ENCODE data around the gene HDLBP.

The HDLBP gene

GRCh38 chr2:241263061-241263460, 52.4 kb downstream of the HDLBP start:
- H3K4me3 ChIP-seq (replicated peaks; ENCODE audit: low read depth, low read length): no peak overlapping the region
- TF ChIP-seq CTCF (IDR thresholded peaks at IDR 0.05; ENCODE audit: low read length, missing control alignments): no peak
- no peak for DNase-seq (ENCODE audit: low read depth)

GRCh38 chr2:241261628-241262027, 53.8 kb downstream of the HDLBP start:
- no peak for DNase-seq (ENCODE audit: low read depth)
- no peak overlapping the region for H3K4me3 ChIP-seq (replicated peaks; ENCODE audit: low read depth, low read length)
- no peak for TF ChIP-seq CTCF (IDR thresholded peaks at IDR 0.05; ENCODE audit: low read length, missing control alignments)

GRCh38 chr2:241260911-241261310, 54.6 kb downstream of the HDLBP start:
- DNase-seq (ENCODE audit: low read depth): no peak
- TF ChIP-seq CTCF (IDR thresholded peaks at IDR 0.05; ENCODE audit: low read length, missing control alignments): no peak
- no peak overlapping the region for H3K4me3 ChIP-seq (replicated peaks; ENCODE audit: low read depth, low read length)

- no peak for TF ChIP-seq CTCF (IDR thresholded peaks at IDR 0.05; ENCODE audit: low read length, missing control alignments)
- no peak for DNase-seq (ENCODE audit: low read depth)
- H3K4me3 ChIP-seq (replicated peaks; ENCODE audit: low read depth, low read length): no peak overlapping the region
Observed at GRCh38 chr2:241258505-241259280, 56.8 kb downstream of the HDLBP start.

- TF ChIP-seq CTCF (IDR thresholded peaks at IDR 0.05; ENCODE audit: low read length, missing control alignments): peak; percentile 22
- H3K4me3 ChIP-seq (replicated peaks; ENCODE audit: low read depth, low read length): no peak overlapping the region
- peak; percentile 21 for DNase-seq (ENCODE audit: low read depth)
Observed at GRCh38 chr2:241257419-241258032, 57.9 kb downstream of the HDLBP start.

- TF ChIP-seq CTCF (IDR thresholded peaks at IDR 0.05; ENCODE audit: low read length, missing control alignments): no peak
- DNase-seq (ENCODE audit: low read depth): no peak
- H3K4me3 ChIP-seq (replicated peaks; ENCODE audit: low read depth, low read length): no peak overlapping the region
Observed at GRCh38 chr2:241256168-241256545, 59.3 kb downstream of the HDLBP start.

Data from fibroblast of pulmonary artery (primary cell).